ENCODE measurements around the gene CSGALNACT2. TPM values are rescaled to one million over a fixed set of nuclear protein-coding genes. Genes with fewer than 3 reads are reported as not detected.

The CSGALNACT2 gene
- total RNA-seq, 1 experiment from 2014 or later = 8.9 TPM

GRCh38 chr10:43121444-43121843, 16.8 kb upstream of the CSGALNACT2 start:
- peaks cover 2% of the 10 kb centered on the region for H3K23me2 ChIP-seq (ENCODE audit: insufficient read length, low read depth, low read length, poor library complexity, severe bottlenecking)
- H4K91ac ChIP-seq (ENCODE audit: insufficient read length, low read depth, low read length) = no peak overlapping the region
- H3K36me3 Mint-ChIP-seq (ENCODE audit: insufficient read depth in 1 of 3, low read depth in 3 of 3) = peaks cover 0 to 10% (median 5%) of the 10 kb centered on the region in 3 experiments; a peak in 3 of 7 replicates
- no peak overlapping the region for H2BK120ac ChIP-seq (ENCODE audit: low read depth, low read length, poor library complexity, severe bottlenecking)
- no peak overlapping the region for H3K4me2 ChIP-seq (ENCODE audit: insufficient read depth, insufficient read length, low read length)
- no peak overlapping the region for H2BK15ac ChIP-seq (ENCODE audit: low read depth, low read length)
- H3K9me3 Mint-ChIP-seq = no peaks in the 10 kb centered on the region
- no peaks in the 10 kb centered on the region for H3K79me1 ChIP-seq (ENCODE audit: insufficient read depth, low read depth, low read length, poor library complexity, severe bottlenecking)
- no peaks in the 10 kb centered on the region for H3K4me1 Mint-ChIP-seq
- H2AK5ac ChIP-seq (ENCODE audit: insufficient read length, low read length) = no peak overlapping the region
- no peak overlapping the region for H3K56ac ChIP-seq (ENCODE audit: insufficient read length, low read depth, low read length)
- DNase-seq = no peak
- no peak overlapping the region for H3K4me3 Mint-ChIP-seq
- no peak overlapping the region for H3K23ac ChIP-seq (ENCODE audit: insufficient read length, low read depth, low read length)
- no peaks in the 10 kb centered on the region for H4K20me1 ChIP-seq (ENCODE audit: control insufficient read depth, insufficient read depth, insufficient read length)
- no peak overlapping the region for H2BK5ac ChIP-seq (ENCODE audit: insufficient read length, low read length)
- H3K4me1 ChIP-seq (ENCODE audit: insufficient read depth, low read length) = no peaks in the 10 kb centered on the region
- H2BK20ac ChIP-seq (ENCODE audit: low read depth, low read length, poor library complexity, severe bottlenecking) = no peak overlapping the region
- H4K5ac ChIP-seq (ENCODE audit: insufficient read length, low read depth, low read length) = no peak overlapping the region
- H3K9ac ChIP-seq (ENCODE audit: extremely low read depth, insufficient read length, low read length) = no peak overlapping the region
- no peaks in the 10 kb centered on the region for H3K79me2 ChIP-seq (ENCODE audit: insufficient read depth, low read length)
- H3T11ph ChIP-seq (ENCODE audit: low read length) = no peak overlapping the region
- H3K9me3 ChIP-seq (ENCODE audit: control insufficient read depth, low read depth, low read length) = no peaks in the 10 kb centered on the region
- WGBS (ENCODE audit: extremely low coverage, insufficient read length, low lambda C conversion rate) = no CpG with 5 or more reads among the region's 1 CpG
- no peak overlapping the region for H3K18ac ChIP-seq (ENCODE audit: insufficient read length, low read depth, low read length)
- H2BK12ac ChIP-seq (ENCODE audit: insufficient read length, low read depth, low read length) = no peak overlapping the region
- no peak overlapping the region for H3K14ac ChIP-seq (ENCODE audit: insufficient read depth, low read length)
- no peaks in the 10 kb centered on the region for H3K27me3 ChIP-seq (ENCODE audit: insufficient read depth, low read length)
- no peak overlapping the region for H4K8ac ChIP-seq (replicated peaks; ENCODE audit: insufficient read length, low read depth, low read length)
- no peak overlapping the region for H3K4ac ChIP-seq (ENCODE audit: low read depth, low read length)
- no peak for TF ChIP-seq CTCF (conservative IDR thresholded peaks at IDR 0.05)
- no peak overlapping the region for H3K27ac Mint-ChIP-seq
- H2AFZ ChIP-seq (ENCODE audit: low read length) = no peak overlapping the region
- H3K27me3 Mint-ChIP-seq (ENCODE audit: low read depth) = no peaks in the 10 kb centered on the region
- no peak overlapping the region for H3K27ac ChIP-seq (ENCODE audit: insufficient read length, low read depth, low read length)
